Thyroid gland (tissue), 4 donors: ENCODE results near the gene SKI. TPM values are rescaled to one million over a fixed set of nuclear protein-coding genes. Genes with fewer than 3 reads are reported as not detected.

Experiments
- DNase-seq, 2 donors: peaks; one replicate each; pipeline ENCODE4 v3.0.0-alpha.2; 2019
- H3K27ac ChIP-seq, 3 donors: fragments of 200-600 bp; sonication (generic); 1 replicate in 2 of 3; 2 replicates in 1 of 3; pipeline ENCODE4 v1.5.1; 2016 to 2019; ENCODE audit warnings: mild to moderate bottlenecking in 1 of 3, moderate library complexity in 1 of 3
- H3K27me3 ChIP-seq: fragments of 200-600 bp; sonication (generic); one replicate; pipeline ENCODE4 v1.5.1; 2019
- H3K36me3 ChIP-seq, 2 donors: fragments of 200-600 bp; sonication (generic); one replicate each; pipeline ENCODE4 v1.5.1; 2016 to 2019
- H3K4me1 ChIP-seq, 2 donors: fragments of 200-600 bp; sonication (generic); one replicate each; pipeline ENCODE4 v1.5.1; 2017 to 2019
- H3K4me3 ChIP-seq, 3 donors: fragments of 200-600 bp; sonication (generic); replicated peaks in 1 of 3; 1 replicate in 2 of 3; 2 replicates in 1 of 3; pipeline ENCODE4 v1.5.1; 2016; ENCODE audit warnings: mild to moderate bottlenecking in 1 of 3
- H3K9me3 ChIP-seq: fragments of 200-600 bp; sonication (generic); one replicate; pipeline ENCODE4 v1.5.1; 2017
- CTCF ChIP-seq, 6 experiments: fragments of 200-600 bp in 3 of 6; fragments of 450-650 bp in 3 of 6; sonication (generic) in 3 of 6; IDR thresholded peaks; one replicate each; pipeline ENCODE4 v1.5.1; 2016 to 2019; ENCODE audit warnings: antibody characterized with exemption in 6 of 6, mild to moderate bottlenecking in 2 of 6, inconsistent platforms in 1 of 6, moderate library complexity in 1 of 6
- POLR2A ChIP-seq, 2 donors: fragments of 450-650 bp; IDR thresholded peaks; one replicate each; pipeline ENCODE4 v1.6.1; 2017; ENCODE audit warnings: antibody characterized with exemption in 2 of 2, mild to moderate bottlenecking in 2 of 2, moderate library complexity in 1 of 2
- WGBS, 2 donors: methylation state at CpG; one replicate each; pipeline ENCODE4 v1.1.5; 2017; 5-methylcytosine and 5-hydroxymethylcytosine counted together
- intact Hi-C: fragments of 100-400 bp; cut with DNase I; formaldehyde crosslinking; loops from one replicate; pipeline ENCODE4 v1.15.1; 2023
- total RNA-seq, 4 donors: library from RNA; depleted of rRNA; stranded (reverse); fragments of >200 nt; gene quantifications; one replicate each; pipeline ENCODE4 v1.2.3, GENCODE V29; 2016

Gene SKI
- total RNA-seq, 4 donors from 2014 or later: 31.4 to 59.6 (median 39.9) TPM

- no peaks in the 10 kb centered on the region for H3K27me3 ChIP-seq
- 82 to 83% methylated on average over 23 to 25 of the region's 28 CpGs for WGBS, 2 donors
- DNase-seq: no peak
- H3K27ac ChIP-seq: no peak overlapping the region
- H3K4me1 ChIP-seq: no peaks in the 10 kb centered on the region
- no peak overlapping the region for H3K4me3 ChIP-seq
- no peak for TF ChIP-seq CTCF (IDR thresholded peaks at IDR 0.05)
- TF ChIP-seq POLR2A (IDR thresholded peaks at IDR 0.05): no peak
- intact Hi-C loops: no loop called here
- no peaks in the 10 kb centered on the region for H3K9me3 ChIP-seq
- H3K36me3 ChIP-seq: no peaks in the 10 kb centered on the region
These were observed 125.7 kb downstream of the SKI start for GRCh38 chr1:2353551-2354438.

DNA sequence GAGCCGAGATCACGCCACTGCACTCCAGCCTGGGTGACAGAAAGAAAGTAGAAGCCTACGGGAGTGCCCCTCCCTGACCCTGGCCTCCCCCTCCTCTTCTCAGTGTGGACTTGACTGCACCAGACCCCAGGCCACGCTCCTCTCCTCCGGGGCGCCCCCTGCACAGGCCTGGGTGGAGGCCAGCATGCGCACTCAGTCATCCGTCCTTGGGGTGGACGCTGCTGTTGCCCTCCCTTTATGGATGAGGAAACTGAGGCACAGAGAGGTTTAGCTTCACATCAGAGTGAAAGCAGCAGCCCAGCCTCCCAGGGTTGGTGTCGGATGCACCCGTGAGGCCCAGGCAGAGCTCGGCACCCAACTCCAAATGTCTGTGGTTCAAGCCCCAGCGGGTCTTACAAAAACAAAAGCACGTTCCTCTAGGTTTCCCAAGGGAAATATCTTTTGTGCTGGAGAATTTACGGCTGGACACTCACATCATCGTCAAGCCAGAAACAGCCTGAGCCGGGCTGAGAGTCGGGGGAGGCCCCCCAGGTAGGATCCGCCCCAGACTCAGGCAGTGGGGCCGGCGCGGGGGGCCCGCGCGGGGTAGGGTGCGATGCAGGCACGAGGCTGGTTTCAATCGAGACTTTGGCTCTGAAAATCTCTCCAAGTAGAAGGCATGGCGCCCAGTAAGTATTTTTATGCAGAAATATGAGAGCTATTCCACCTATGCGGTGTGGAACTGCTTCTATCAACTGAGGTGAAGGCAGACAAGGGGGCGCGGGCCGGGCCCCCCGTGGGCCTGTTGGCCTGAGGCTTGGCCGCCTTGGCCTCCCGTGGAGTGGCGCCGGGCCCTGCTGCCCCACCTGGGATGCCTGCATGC, 126.6 kb downstream of the SKI start:
- 86 to 87% methylated on average over 38 of the region's 38 CpGs for WGBS, 2 donors
- H3K27me3 ChIP-seq: no peaks in the 10 kb centered on the region
- no peaks in the 10 kb centered on the region for H3K9me3 ChIP-seq
- no peak overlapping the region for H3K4me3 ChIP-seq
- intact Hi-C loops: no loop called here
- DNase-seq: no peak
- H3K27ac ChIP-seq: no peak overlapping the region
- TF ChIP-seq POLR2A (IDR thresholded peaks at IDR 0.05): no peak
- no peak for TF ChIP-seq CTCF (IDR thresholded peaks at IDR 0.05)
- no peaks in the 10 kb centered on the region for H3K4me1 ChIP-seq
- H3K36me3 ChIP-seq: no peaks in the 10 kb centered on the region

GRCh38 chr1:2355373-2356261, 127.5 kb downstream of the SKI start:
- intact Hi-C loops: no loop called here
- H3K27ac ChIP-seq: no peak overlapping the region
- no peaks in the 10 kb centered on the region for H3K9me3 ChIP-seq
- no peaks in the 10 kb centered on the region for H3K36me3 ChIP-seq
- H3K27me3 ChIP-seq: no peaks in the 10 kb centered on the region
- no peak for DNase-seq
- TF ChIP-seq POLR2A (IDR thresholded peaks at IDR 0.05): no peak
- no peak for TF ChIP-seq CTCF (IDR thresholded peaks at IDR 0.05)
- H3K4me3 ChIP-seq: no peak overlapping the region
- 83 to 91% methylated on average over 6 to 22 of the region's 28 CpGs for WGBS, 2 donors
- peaks cover 3 to 4% of the 10 kb centered on the region in 2 donors for H3K4me1 ChIP-seq

DNA sequence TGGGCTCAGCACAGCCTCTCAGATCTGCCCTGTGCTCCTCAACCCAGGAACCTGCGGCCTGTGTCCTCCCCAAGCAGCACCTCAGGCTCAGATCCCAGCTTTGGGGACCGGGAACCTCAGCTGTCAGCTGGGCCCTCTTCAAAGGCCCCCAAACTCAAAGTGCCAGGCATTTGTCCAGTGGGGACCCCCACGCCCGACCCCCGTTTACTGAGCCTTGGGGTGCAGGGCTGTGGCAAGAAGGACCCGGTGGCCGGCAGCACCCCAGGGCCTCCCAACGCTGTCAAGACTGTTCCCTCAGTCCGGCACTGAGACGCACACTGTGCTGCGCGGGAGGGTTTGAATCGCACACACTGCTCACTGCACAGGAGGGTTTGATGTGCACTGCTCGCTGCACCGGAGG, 128.3 kb downstream of the SKI start:
- DNase-seq: no peak
- Histone ChIP-seq H3K4me1 (peaks cover 3 to 9% of the 10 kb centered on the region in 2 donors), H3K9me3 (no peaks in the 10 kb centered on the region), H3K4me3 (no peak overlapping the region), H3K36me3 (no peaks in the 10 kb centered on the region), H3K27ac (no peak overlapping the region), H3K27me3 (no peaks in the 10 kb centered on the region)
- WGBS, 2 donors: 90% methylated on average over 6 to 14 of the region's 15 CpGs
- no peak for TF ChIP-seq CTCF (IDR thresholded peaks at IDR 0.05)
- TF ChIP-seq POLR2A (IDR thresholded peaks at IDR 0.05): no peak
- intact Hi-C loops: no loop called here
